ENCODE results near the gene PRKG1. TPM values are rescaled to one million over a fixed set of nuclear protein-coding genes. Genes with fewer than 3 reads are reported as not detected.

PRKG1 gene
- total and polyA plus RNA-seq, 2 donors (not counting 1 experiment from before 2014, with no cell fraction given), result not detected

DNA sequence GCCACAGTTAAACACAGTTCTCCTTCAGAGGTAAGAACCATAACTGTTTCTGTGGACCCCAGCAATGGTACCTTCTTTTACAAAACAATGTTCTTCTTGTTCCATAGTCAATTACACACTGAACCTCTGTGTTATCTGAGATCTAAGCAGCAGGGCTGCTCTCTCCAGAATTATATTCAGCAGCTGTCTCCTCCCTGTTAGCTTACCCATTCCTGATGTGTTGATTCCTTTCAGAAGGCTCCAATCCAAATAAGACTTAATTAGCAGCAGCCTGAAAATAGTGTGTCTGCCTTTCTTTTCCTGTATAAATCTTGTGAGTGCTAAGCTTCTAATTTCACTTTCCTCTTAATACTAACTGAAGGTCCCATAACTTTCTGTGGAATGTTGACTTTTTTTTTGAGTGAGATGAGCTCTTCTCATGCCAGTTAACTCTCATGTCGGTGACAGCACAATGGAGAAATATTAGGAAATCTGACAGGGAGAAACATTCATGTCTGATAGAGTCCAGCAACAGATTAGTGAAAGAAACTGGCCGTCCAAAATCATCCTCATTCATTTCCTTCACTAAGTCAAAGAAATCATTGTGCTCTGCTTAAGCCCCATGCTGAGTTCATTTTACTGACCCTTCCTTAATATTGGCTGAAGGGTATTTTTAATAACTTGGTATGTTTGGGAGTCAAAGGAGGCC is 226.5 kb downstream of the PRKG1 start:
- POLR2A ChIA-PET, result no interaction called here

DNA sequence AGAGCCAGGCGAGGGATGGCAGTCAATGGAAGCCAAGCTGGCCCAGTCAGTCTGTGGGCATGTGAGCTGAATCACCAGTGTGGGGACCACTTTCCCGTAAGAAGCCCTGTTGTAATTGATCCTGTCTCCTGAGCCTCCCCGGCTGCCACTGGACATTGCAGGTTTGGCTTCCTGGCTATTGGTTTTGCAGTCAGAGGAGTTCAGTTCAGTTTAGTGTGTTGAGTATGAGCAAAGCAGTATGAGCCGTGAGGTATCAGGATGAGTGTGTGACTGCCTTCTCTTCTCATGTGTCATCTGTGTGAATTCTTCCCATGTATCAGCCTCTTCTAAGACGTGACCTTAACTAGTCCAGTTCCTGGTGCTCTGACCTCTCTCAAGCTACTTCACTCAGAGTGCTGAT is 227.4 kb downstream of the PRKG1 start:
- TF ChIP-seq EZH2 (IDR thresholded peaks at IDR 0.05; ENCODE audit: borderline replicate concordance, insufficient read depth, low read depth, low read length, poor library complexity, severe bottlenecking), result no peak
- TF ChIP-seq, protein P1, sequence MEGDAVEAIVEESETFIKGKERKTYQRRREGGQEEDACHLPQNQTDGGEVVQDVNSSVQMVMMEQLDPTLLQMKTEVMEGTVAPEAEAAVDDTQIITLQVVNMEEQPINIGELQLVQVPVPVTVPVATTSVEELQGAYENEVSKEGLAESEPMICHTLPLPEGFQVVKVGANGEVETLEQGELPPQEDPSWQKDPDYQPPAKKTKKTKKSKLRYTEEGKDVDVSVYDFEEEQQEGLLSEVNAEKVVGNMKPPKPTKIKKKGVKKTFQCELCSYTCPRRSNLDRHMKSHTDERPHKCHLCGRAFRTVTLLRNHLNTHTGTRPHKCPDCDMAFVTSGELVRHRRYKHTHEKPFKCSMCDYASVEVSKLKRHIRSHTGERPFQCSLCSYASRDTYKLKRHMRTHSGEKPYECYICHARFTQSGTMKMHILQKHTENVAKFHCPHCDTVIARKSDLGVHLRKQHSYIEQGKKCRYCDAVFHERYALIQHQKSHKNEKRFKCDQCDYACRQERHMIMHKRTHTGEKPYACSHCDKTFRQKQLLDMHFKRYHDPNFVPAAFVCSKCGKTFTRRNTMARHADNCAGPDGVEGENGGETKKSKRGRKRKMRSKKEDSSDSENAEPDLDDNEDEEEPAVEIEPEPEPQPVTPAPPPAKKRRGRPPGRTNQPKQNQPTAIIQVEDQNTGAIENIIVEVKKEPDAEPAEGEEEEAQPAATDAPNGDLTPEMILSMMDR (IDR thresholded peaks at IDR 0.05), result no peak
- ChIA-PET CTCF (no interaction called here), POLR2A (no interaction called here)
- Mint-ChIP-seq H3K9me3 (ENCODE audit: insufficient read depth) (no peaks in the 10 kb centered on the region), H3K27me3 (no peaks in the 10 kb centered on the region), H3K27ac (no peak overlapping the region), H3K4me1 (no peaks in the 10 kb centered on the region), H3K4me3 (no peak overlapping the region)
- Histone ChIP-seq H3K79me2 (ENCODE audit: control insufficient read depth, insufficient read depth, low read length) (no peaks in the 10 kb centered on the region), H3K4me3 (ENCODE audit: control extremely low read depth in 1 of 5, extremely low read depth in 1 of 5, insufficient read depth in 1 of 5, low read depth in 2 of 5, low read length in 4 of 5) (no peak overlapping the region), H3K27ac (ENCODE audit: low read length in 2 of 2) (no peak overlapping the region), H2AFZ (ENCODE audit: insufficient read depth, low read depth, low read length, poor library complexity, severe bottlenecking) (no peak overlapping the region), H3K27me3 (replicated peaks in 1 of 4; ENCODE audit: control extremely low read depth in 1 of 4, control insufficient read depth in 3 of 4, insufficient read depth in 4 of 4, low read length in 3 of 4) (no peaks in the 10 kb centered on the region), H4K20me1 (ENCODE audit: control insufficient read depth, insufficient read depth, low read length, poor library complexity, severe bottlenecking) (no peaks in the 10 kb centered on the region), H3K36me3 (replicated peaks in 1 of 2; ENCODE audit: control extremely low read depth in 1 of 2, control insufficient read depth in 1 of 2, extremely low read depth in 1 of 2, insufficient read depth in 2 of 2, low read length in 1 of 2) (no peaks in the 10 kb centered on the region), H3K9ac (ENCODE audit: low read length) (no peak overlapping the region), H3K9me3 (ENCODE audit: control extremely low read depth in 1 of 3, control insufficient read depth in 2 of 3, insufficient read depth in 1 of 3, low read length in 2 of 3) (peaks cover 0 to 1% (median 0%) of the 10 kb centered on the region in 3 donors), H3K4me1 (ENCODE audit: control insufficient read depth in 2 of 2, insufficient read depth in 2 of 2, low read length in 2 of 2) (no peaks in the 10 kb centered on the region), H3K4me2 (replicated peaks; ENCODE audit: low read depth, low read length, poor library complexity, severe bottlenecking) (no peak overlapping the region)
- no peak for DNase-seq
- intact Hi-C loops (cut with micrococcal nuclease), result no loop called here
- ATAC-seq (ENCODE audit: low read depth), result no peak
- WGBS (ENCODE audit: insufficient coverage), result 82% methylated on average over 5 of the region's 5 CpGs

More for the DNA sequence above, 226.5 kb downstream of the PRKG1 start:
- H3K9me3 ChIP-seq (ENCODE audit: control extremely low read depth in 1 of 3, control insufficient read depth in 2 of 3, insufficient read depth in 1 of 3, low read length in 2 of 3), result peaks cover 0 to 1% (median 0%) of the 10 kb centered on the region in 3 donors
- no CpG with 5 or more reads among the region's 2 CpGs for WGBS (ENCODE audit: insufficient coverage)
- TF ChIP-seq EZH2 (IDR thresholded peaks at IDR 0.05; ENCODE audit: borderline replicate concordance, insufficient read depth, low read depth, low read length, poor library complexity, severe bottlenecking), result no peak
- TF ChIP-seq, protein P1 (IDR thresholded peaks at IDR 0.05), result no peak
- H3K27me3 ChIP-seq (replicated peaks in 1 of 4; ENCODE audit: control extremely low read depth in 1 of 4, control insufficient read depth in 3 of 4, insufficient read depth in 4 of 4, low read length in 3 of 4), result no peaks in the 10 kb centered on the region
- intact Hi-C loops (cut with micrococcal nuclease), result no loop called here
- H2AFZ ChIP-seq (ENCODE audit: insufficient read depth, low read depth, low read length, poor library complexity, severe bottlenecking), result no peak overlapping the region
- H3K4me3 Mint-ChIP-seq, result no peak overlapping the region
- H3K27me3 Mint-ChIP-seq, result no peaks in the 10 kb centered on the region
- H3K27ac ChIP-seq (ENCODE audit: low read length in 2 of 2), result no peak overlapping the region
- no peaks in the 10 kb centered on the region for H3K4me1 ChIP-seq (ENCODE audit: control insufficient read depth in 2 of 2, insufficient read depth in 2 of 2, low read length in 2 of 2)
- H3K79me2 ChIP-seq (ENCODE audit: control insufficient read depth, insufficient read depth, low read length), result no peaks in the 10 kb centered on the region
- H3K4me3 ChIP-seq (ENCODE audit: control extremely low read depth in 1 of 5, extremely low read depth in 1 of 5, insufficient read depth in 1 of 5, low read depth in 2 of 5, low read length in 4 of 5), result no peak overlapping the region
- CTCF ChIA-PET, result no interaction called here
- no peak overlapping the region for H3K27ac Mint-ChIP-seq
- ATAC-seq (ENCODE audit: low read depth) (no peak), DNase-seq (no peak)
- H3K9ac ChIP-seq (ENCODE audit: low read length), result no peak overlapping the region
- no peaks in the 10 kb centered on the region for H3K36me3 ChIP-seq (replicated peaks in 1 of 2; ENCODE audit: control extremely low read depth in 1 of 2, control insufficient read depth in 1 of 2, extremely low read depth in 1 of 2, insufficient read depth in 2 of 2, low read length in 1 of 2)
- H4K20me1 ChIP-seq (ENCODE audit: control insufficient read depth, insufficient read depth, low read length, poor library complexity, severe bottlenecking), result no peaks in the 10 kb centered on the region
- no peak overlapping the region for H3K4me2 ChIP-seq (replicated peaks; ENCODE audit: low read depth, low read length, poor library complexity, severe bottlenecking)
- H3K9me3 Mint-ChIP-seq (ENCODE audit: insufficient read depth), result no peaks in the 10 kb centered on the region
- no peaks in the 10 kb centered on the region for H3K4me1 Mint-ChIP-seq

Data from B cell (primary cell).